Fibroblast of skin of scalp (primary cell): Measurements from ENCODE around the gene GRIN3A.

Experiments
- DNase-seq: peaks from one replicate; pipeline ENCODE4 v3.0.0-alpha.2; 2013

Gene GRIN3A

DNA sequence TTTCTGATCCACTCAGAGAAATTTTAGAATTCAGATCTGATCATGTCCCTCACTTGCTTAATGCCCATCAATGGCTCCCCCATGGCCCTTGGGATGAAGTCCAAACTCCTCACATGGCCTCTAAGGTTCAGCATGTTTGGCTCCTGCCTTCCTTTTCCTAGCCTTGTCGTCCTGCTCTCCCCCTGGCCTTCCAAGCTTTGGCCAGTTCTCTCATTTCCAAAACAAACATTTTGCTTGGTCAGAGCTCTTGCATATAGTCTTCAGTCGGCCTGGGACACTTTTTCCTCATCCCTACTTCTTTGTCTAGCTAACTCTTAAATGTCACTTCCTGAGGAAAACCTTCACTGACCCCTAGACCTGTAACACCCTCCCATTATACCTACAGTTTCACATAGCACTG lies 106.6 kb downstream of the GRIN3A start:
- DNase-seq, result no peak

DNA sequence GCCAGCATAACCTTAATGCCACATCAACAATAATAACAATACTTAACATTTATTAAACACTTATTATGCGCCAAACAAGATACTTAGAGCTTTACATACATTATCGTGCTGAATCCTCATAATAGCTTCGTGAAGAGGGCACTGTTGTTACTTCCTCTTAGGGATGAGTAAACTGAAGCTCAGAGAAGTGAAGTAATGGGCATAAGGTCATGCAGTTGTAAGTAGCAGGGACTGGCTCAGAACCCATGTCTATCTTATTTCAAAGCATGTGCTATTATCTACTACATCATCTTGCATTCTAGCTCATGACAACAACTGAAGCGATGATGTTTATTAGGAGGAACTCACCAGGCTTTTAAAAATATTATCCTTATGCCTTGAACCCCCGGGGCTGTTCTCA lies 108.8 kb downstream of the GRIN3A start:
- DNase-seq, result no peak

DNA sequence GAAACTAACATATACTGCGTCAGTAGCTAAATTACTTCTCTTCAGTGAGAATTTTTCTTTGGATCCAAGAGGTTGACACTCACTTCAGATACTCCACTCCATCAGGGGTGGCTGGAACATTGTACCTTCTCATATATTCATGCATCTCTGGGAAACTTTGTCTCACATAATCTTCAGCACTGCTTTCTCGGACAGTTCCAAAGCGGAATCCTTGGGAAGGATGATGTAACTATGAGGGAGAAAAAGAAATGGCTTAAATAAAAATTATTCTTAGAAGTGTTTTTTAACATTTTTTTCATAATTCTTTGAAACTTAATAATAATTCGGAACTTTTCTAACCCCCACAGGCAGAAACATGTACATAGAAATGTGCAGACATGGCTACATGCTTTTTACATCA lies 110.3 kb downstream of the GRIN3A start:
- DNase-seq, result peak; percentile 41

DNA sequence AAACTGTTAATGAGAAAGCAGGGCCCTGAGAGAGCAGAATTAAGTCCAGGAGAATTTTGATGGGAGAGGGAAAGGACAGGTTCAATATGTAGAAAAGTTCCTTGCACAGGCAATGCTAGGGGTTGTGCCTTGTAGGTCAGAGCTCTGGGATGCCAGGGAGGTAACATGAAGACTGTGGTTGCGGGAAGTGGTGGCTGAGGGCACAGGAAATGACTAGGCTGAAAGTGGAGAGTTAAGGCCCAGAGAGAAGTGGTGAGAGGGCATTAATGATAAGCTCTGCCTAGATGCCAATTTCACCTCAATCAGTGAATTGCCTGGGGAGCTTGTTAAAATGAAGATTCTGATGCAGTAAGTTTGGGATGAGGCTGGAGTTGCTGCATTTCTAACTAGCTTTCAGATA lies 112.2 kb downstream of the GRIN3A start:
- DNase-seq, result no peak

DNA sequence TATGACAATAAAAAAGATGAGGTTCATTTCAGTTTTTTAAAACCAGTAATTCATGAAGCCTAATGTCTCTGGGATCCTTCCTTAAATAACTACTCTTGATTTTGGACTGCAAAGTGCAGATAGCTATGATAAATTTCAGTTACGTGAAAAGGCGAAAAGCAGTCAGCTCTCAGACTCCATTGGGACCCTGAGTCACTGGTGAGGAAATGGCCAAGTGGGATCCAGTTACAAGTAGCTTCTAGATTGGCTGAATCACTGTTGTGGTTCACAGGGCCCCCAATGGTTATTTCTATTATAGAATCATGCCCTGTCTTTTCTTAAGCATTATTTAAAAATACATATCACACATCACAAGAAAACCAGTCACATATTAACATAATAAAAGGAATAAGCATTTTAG lies 112.6 kb downstream of the GRIN3A start:
- peak; percentile 22 for DNase-seq

DNA sequence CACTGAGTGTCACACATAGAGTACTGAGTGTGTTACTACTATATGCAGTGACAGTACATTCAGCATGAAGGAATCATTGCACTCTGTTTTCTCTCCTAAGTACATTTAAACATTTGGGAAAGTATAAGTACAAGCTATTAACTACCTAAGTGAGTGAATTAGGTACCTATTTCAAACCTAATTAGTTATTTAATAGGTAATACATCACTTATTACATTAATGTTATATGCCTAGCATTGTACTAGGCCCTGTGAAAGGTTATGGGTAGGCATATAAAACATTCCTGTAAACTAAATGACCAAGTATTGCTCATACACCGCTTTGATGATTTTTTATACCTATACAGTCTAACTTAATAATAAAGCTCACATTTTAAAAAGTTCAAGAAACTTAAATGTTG lies 118.0 kb downstream of the GRIN3A start:
- DNase-seq, result no peak

DNA sequence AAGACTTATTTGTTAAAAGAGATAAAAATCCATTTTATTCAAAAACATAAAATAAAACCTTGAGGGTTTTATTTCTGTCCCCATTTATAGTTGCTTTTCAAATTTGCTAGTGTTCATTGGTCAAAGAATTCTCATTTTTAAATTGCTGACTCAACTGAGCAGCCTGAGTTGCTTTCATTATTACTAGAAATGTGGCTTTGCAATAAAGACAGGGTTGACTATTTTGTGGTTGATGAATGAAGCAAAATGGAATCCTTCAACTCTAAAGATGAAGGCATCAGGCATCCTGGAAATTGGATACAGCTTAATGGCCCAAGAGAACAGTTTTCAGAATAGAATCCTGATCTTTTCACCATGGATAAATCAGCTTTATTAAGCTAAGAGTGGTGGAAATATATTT lies 119.7 kb downstream of the GRIN3A start:
- peak; percentile 7 for DNase-seq

DNA sequence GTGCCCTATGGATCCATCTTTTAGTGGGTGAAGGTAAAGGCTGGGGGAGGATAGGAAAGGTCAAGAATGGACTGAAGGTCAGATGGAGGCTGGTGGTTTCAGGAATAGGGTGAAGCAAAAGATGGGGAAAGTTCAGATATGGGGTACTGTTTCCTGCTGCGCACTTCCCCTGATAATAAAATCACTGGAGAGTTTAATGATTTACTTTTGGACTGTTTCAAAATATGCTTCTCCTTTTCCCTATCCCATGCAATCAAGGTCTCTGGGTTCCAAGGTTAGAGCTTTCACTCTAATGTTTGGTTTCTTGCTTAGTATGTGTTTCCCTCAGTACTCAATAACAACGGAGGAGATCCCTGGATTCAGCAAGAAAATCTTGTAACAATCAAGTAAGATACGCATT lies 132.9 kb downstream of the GRIN3A start:
- DNase-seq, result no peak

DNA sequence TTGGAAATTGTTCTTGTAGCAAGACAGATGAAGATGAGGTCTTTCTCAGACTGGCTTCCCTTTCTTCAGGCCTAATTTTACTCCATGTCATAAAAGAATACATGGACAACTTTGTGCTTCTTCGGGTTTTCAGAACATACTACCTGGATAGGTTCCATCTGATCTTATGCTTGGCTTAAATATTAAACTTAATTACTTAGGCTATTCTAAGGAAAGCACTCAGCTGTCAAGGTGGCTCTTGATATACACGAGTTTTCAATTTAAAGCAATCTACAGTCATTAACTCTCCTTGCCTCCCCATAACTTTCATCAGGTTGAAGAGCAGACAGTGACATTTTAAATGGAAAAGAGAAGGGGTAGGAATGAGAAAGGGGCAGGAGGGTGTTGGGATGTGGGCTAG lies 134.2 kb downstream of the GRIN3A start:
- no peak for DNase-seq

DNA sequence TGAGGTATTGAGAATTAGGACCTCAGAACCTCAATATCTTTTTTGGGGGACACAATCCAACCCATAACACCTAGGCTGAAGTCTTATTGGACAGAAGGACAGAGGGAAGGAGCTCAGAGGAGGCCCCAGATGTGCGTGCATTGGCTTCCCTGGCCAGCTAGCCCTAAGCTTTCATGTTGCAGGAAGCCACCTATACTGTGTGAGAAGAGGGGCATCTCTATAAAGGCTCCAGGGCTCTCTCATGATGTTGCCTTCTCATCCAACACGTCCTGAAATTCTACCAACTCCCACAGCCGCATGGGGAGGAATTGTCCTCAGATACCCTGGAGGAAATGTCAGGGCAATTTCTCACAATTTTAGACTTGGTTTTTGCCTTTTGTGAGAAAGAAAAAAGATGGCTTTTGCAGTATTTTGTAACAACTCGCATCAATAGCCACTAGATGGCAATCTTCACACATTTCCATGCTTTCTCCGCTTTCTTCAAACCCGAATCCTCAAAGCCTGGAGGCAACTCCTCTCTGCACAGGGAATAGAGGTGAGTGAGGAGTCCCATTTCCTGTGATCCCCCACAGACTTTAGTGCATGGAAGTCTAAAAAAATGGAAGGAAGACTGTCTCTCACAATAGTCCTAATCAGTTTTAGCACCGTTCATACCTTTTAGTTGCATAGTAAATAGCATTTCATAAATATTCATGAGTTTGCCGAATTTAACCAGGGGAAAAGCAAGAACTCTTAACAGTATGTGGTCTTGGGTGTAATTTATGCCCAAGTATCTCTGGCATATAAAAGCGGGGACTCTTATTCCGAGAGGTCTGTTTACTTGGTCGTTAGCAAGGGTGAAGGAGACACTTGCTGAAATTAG lies 136.3 kb downstream of the GRIN3A start:
- peak; percentile 55 for DNase-seq

DNA sequence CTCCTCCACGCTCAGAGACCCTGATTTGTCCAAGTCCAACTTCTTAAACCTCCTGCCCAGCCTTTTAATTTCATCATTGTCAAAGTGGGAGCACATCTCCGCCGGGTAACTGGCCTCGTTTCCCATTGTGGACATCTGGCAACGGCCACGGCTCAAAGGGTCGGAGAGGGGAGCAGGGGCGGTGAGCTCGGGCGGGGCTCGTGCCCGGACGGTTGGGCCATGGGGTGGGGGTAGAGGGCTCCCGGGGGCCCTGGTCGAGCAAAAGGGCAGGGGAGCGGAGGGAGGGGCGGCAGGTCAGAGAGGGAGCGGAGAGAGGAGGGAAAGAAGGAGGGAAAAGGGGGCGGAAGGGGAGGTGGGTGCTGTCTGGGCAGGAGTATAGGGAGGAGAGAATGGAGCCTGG lies 143.7 kb downstream of the GRIN3A start, which contains the start of gene PPP3R2:
Gene PPP3R2, minus strand, starts transcription at position 174 of the 400 bp plus-strand sequence. Its CDS starts 48 bp downstream, at position 126.
- no peak for DNase-seq

DNA sequence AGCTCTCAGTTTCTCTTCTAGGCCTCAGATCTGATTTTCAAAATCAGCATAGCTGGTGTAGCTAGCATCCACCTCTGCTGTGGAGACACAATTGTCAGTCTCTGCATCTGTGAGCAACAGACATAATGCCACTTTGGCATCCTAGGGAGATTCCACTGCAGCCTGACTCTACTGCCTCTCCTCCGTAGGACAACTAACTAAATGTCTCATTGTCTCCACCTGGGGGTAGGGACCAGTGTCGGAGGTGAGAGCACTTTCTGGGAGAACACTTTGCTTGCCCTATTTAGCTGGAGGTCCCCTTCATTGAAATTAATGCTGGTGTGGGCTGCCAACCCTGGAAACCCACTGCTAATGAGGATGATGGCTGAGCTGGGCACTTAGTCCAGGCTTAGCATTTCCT lies 145.1 kb downstream of the GRIN3A start:
- DNase-seq, result no peak

DNA sequence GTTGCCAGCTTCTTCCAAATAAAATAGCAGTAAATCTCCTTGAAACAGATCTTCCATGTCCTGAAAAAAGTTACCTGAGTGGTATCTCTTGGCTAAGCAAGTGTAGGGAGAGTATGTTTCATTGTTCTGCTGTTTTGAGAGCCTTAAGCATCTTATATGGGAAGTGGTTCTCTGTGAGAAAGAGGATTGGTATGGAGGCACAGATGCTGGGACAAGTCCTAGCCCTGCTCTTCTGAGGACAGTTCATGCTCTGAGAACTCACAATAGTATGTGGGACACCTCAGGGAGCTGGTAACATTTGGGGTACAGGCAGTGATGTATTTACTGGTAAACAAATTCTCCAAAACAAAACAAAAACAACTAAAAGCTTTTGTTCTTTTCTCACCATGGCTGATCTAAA lies 145.7 kb downstream of the GRIN3A start:
- DNase-seq, result no peak

DNA sequence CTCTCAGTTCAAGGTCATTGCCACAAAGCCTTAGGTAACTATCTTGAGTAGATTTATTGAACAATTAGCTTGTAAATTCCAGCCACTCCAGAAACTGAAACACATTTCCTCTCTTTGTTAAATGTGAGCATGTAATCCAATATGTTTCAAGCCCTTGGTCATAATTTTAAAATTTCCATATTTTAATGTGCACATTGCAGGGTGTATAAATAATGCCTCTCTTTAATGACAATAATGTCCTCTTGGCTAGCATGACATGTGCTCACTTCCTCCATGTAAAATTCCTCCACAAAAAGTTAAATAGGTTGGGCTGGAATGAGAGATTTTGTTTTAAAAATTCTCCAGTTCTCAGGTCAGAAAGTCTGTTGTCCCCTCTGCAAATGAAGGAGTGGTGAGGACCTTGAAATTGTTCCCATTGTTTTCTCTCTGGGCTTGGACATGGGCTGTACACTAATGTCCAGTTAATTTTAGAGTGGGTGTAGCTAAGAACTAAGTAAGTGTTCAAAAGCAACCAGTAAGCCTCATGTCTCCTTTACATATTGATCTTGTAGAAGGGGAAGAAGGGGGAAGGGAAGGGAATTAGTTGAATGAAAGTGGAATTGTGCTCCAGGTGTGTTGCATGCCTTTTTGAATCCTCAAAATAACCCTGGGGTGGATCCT lies 146.5 kb downstream of the GRIN3A start:
- DNase-seq, result no peak

DNA sequence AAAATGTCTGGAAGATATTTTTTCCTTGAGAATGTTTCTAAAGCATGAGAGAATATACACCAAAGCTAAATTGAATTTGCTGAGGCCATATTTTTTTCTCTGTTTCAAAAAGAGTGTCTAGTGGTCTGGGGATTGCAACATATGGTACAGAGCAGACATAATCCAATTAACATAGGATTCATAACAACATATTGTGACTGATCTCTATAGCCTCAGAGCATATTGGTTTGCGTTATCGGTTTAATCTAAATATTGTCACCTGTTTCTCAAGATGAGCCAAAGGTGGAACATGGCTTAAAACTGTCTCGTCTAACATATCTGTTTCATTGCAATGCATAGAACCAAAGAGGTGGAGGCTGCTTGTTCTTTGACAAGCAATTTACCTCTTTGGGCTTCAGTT lies 147.5 kb downstream of the GRIN3A start:
- no peak for DNase-seq

DNA sequence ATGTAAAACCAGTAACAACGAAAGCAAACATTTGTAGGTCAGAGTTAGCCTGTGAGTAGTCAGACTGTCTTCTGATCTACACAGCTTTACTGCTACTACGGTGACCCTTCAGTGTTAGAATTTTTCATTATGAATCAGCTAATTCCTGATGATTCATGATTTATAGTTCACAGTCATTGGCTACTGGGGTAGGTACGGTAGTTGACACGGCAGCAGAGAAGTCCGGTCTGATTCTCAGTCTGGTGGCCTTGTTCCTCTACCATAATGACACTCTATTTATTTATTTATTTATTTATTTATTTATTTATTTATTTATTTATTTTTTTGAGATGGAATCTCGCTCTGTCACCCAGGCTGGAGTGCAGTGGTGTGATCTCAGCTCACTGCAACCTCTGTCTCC lies 148.4 kb downstream of the GRIN3A start:
- peak; percentile 71 for DNase-seq

DNA sequence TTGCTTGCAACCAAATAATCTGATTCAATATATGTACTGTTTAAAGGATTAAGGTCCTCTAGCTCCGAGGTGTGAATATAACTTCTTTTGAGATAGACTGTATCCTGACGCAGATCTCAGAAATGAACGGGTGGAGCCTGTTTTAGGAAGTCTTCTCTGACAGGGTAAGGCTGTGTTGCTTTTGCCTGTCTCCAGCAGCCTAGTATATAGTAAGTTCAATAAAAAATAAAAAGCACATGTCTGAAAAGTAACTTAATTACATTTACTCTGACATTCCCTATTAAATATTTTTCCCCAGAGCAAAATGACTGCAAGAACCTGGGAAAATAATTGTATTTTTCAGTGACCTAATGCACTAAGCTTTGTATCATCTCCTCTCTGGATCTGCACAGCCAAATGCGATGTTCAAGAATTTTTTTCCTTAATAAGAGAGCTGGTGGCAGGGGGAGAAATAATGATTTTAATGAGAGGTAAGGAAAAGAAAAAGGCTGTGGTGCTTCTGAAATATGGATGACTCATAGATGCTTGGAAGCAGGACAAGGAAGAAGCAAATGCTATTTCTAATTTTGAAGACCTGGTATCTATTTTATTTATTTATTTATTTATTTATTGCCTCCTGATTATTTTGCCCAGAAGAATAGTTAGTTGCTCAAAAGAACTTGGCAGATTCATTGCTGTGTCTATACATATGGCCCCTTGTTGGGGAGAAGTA lies 151.0 kb downstream of the GRIN3A start:
- no peak for DNase-seq

DNA sequence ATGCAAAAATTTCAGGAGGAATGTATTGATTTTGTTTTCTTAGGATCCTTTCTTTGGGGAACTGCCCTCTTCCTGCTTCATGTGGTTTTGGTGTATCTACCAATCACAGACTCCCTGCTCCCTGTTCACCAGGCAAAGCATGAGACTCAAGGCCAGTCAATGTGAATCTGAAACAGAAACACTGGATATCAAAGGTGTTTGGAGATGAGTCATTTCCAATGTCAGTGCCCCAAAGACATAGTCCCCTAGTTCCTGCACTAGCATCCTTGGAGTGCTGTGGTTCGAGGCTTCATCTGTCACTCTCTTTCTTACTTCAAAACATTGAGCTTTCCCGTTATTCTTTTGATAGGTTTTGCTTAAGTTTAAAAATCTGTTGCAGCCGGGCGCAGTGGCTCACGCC lies 151.8 kb downstream of the GRIN3A start:
- DNase-seq, result no peak

DNA sequence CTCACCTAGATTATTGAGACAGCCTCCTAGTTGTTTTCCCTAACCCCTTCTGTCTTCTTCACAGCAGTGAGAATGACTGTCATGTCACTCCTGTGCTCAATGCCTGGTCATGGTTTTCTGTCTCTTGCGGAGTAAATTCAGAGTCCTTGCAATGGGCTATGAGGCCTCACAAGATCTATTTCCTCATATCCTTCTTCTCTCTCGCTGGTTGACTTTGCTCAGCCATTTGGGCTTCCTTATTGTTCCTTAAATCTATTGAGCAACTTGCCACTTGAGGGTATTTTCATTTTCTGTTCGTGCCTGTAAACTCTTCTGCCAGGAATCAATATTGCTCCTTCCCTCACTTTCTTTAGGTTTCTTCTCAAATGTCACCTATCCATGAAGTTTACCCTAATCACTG lies 152.7 kb downstream of the GRIN3A start:
- no peak for DNase-seq

DNA sequence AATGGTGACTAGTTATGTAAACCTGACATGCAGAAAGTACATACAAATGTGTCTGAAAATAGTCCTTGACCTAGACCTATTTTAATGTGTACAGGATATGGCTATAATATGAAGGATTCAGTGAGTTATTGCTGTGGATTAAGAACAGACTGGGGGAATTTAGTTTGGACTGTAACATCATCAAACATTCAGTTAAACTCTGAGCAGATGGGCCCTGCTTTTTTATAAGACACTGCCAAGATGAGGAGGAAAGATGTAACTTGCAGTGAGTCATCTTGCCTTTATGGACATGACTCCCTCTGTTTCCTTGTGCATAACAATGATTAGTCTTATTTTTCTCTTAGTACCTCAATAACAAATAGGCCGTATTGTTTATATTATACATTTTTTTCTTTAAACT lies 155.9 kb downstream of the GRIN3A start:
- DNase-seq, result peak; percentile 63

DNA sequence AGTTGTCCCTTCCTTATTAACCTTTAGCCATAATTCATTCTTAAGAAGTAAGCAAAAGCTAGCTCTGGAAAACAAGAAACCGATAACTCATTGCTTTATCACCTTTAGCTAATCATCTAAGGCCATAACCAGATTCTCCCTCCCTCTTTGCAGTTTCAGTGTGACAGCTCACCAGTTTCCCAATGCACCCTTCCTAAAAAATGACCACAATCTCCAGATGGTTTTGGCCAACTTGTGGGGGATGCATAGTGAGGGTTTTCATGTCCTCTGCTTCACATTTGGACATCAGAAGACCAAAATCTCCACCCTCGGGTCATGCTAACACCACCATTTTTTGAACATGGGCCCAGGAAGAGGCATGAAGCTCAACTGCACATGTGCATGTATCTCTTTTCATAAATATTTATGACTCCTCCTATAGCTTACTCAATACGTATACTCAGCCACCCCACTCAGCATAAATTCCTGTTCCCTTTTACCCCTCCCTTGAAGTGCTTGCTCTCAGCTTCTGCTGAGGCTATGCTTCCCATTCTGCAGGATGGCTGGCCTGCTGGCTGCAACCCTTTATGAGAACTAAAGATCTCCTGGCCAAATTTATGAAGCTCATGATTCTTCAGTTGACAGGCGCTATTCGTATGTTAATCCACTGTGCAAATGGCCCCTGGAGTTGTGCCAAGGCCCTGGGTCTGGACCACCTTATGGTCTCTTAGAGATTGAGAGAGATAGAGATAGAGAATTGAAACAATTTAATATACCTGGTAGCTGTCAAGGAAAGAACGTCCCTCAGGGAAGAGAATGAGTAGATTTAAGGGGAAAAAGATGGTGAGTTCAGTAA lies 158.5 kb downstream of the GRIN3A start:
- no peak for DNase-seq

DNA sequence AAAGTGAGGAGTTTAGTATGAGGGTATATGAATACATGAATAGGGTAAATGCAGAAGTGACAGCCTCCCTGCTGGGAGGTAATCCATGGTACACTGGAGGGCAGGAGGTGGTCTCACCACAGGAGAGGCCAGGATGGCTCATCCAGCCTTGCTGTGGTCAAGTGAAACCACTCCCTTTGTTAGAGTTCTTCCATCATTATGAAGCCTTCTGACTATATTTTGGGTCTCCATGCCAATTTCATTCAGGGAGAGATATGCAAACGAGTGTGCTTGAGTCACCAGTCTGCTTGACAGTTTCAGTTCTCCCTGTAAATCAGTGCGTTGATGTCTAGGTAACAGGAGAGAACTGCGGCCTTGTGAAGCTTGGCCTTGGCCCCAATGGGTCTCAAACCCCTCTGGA lies 160.1 kb downstream of the GRIN3A start:
- DNase-seq, result peak; percentile 14
